ENCODE measurements around the gene SH3GL3. TPM values are rescaled to one million over a fixed set of nuclear protein-coding genes. Genes with fewer than 3 reads are reported as not detected.

Gene SH3GL3
- total and polyA plus RNA-seq, 12 donors: 0.24 to 1.7 (median 1.2) TPM; not detected in 6

DNA sequence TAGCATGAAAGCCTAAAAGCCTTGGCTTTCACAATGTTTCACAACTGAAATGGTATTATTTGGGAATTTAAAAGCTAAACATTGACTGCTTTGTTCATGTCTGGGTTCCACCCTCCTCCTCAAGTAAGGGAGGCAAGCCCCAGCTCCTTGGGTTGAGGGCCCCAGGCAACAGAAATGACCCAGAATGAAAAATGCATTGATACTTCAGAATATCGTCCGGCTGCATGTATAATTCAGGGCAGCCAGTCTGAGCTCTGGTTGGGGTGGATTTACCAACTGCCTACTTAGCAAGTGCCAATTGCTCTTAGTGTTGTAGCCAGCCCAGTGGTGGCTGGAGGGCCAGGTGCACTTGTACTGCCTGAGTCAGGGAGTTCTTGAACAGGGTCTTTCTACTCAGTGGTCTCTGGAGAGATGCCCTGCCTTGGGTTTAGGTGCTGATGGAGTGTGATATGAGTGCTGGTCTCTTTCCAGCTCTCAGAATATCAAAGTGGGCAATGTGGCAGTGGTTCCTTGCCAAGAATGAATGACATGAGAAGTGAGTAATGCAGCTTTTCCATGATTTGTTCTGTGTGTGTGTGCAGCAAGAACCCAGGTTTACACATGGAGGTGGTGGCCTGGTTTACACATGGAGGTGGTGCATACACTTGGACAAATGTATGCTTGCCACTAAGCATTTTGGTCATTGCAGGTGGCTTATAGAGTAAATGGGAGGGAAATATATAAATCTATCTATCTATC lies 165.9 kb downstream of the SH3GL3 start:
- no peak for DNase-seq
- H3K4me3 ChIP-seq: no peak overlapping the region
- no peaks in the 10 kb centered on the region for H3K9me3 ChIP-seq (replicated peaks in 1 of 3)
- no peaks in the 10 kb centered on the region for H3K4me1 ChIP-seq (replicated peaks in 1 of 2)
- 84 to 94% (median 92%) methylated on average over 2 of the region's 2 CpGs for WGBS, 4 donors
- no peak overlapping the region for H3K27ac ChIP-seq
- H3K27me3 ChIP-seq: no peaks in the 10 kb centered on the region
- intact Hi-C loops (cut with DNase I): no loop called here
- TF ChIP-seq, protein P1, sequence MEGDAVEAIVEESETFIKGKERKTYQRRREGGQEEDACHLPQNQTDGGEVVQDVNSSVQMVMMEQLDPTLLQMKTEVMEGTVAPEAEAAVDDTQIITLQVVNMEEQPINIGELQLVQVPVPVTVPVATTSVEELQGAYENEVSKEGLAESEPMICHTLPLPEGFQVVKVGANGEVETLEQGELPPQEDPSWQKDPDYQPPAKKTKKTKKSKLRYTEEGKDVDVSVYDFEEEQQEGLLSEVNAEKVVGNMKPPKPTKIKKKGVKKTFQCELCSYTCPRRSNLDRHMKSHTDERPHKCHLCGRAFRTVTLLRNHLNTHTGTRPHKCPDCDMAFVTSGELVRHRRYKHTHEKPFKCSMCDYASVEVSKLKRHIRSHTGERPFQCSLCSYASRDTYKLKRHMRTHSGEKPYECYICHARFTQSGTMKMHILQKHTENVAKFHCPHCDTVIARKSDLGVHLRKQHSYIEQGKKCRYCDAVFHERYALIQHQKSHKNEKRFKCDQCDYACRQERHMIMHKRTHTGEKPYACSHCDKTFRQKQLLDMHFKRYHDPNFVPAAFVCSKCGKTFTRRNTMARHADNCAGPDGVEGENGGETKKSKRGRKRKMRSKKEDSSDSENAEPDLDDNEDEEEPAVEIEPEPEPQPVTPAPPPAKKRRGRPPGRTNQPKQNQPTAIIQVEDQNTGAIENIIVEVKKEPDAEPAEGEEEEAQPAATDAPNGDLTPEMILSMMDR (IDR thresholded peaks at IDR 0.05): no peak
- no peak for TF ChIP-seq POLR2A (IDR thresholded peaks at IDR 0.05)
- no peaks in the 10 kb centered on the region for H3K36me3 ChIP-seq (replicated peaks in 1 of 2)

DNA sequence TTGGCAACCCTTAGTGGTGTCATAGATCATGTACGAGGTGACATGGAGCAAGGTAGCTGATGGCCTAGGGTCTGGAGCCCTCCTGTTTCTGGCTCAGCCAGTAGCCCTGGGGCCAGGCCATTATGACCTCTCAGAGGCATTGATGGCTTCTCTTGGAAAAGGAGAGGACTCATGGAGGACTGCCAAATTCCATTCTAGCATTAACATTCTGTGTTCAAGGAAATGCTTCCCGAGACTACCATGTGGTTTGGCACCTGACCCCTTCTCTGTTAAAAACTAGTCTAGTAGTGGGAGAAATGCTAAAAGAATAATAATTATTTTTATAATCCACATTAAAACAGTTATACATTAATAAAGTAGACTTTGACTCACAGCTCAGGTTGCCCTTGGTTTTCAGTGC lies 166.6 kb downstream of the SH3GL3 start:
- DNase-seq: no peak
- WGBS, 4 donors: 47 to 60% (median 53%) methylated on average over 2 of the region's 2 CpGs
- Histone ChIP-seq H3K4me1 (replicated peaks in 1 of 2) (no peaks in the 10 kb centered on the region), H3K27me3 (no peaks in the 10 kb centered on the region), H3K27ac (no peak overlapping the region), H3K36me3 (replicated peaks in 1 of 2) (no peaks in the 10 kb centered on the region), H3K9me3 (replicated peaks in 1 of 3) (no peaks in the 10 kb centered on the region), H3K4me3 (no peak overlapping the region)
- TF ChIP-seq, protein P1 (IDR thresholded peaks at IDR 0.05): no peak
- intact Hi-C loops (cut with DNase I): no loop called here

DNA sequence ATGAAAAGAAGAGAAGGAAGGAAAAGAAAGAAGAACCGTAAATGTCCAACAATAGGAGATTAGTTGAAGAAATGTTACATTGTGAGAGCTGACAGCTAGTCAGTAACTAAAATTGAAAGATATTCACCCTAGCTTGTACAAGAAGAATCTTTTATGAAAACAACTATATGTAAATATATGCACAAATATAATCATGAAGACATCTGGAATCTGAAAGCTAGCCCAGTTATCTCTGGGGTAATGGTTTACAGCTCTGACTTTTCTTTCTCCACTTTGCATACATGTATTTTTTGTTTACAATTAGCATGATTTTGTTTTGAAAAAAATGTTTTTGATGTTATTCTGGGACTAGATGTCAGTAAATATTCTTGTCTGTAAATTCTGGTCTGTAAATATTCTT lies 169.7 kb downstream of the SH3GL3 start:
- TF ChIP-seq, protein P1 (IDR thresholded peaks at IDR 0.05): no peak
- Histone ChIP-seq H3K4me3 (no peak overlapping the region), H3K27ac (no peak overlapping the region), H3K9me3 (replicated peaks in 1 of 3) (no peaks in the 10 kb centered on the region), H3K36me3 (replicated peaks in 1 of 2) (no peaks in the 10 kb centered on the region), H3K27me3 (no peaks in the 10 kb centered on the region), H3K4me1 (replicated peaks in 1 of 2) (no peaks in the 10 kb centered on the region)
- WGBS, 4 donors: 71 to 84% (median 76%) methylated on average over 1 of the region's 1 CpG
- DNase-seq: no peak
- intact Hi-C loops (cut with DNase I): no loop called here

DNA sequence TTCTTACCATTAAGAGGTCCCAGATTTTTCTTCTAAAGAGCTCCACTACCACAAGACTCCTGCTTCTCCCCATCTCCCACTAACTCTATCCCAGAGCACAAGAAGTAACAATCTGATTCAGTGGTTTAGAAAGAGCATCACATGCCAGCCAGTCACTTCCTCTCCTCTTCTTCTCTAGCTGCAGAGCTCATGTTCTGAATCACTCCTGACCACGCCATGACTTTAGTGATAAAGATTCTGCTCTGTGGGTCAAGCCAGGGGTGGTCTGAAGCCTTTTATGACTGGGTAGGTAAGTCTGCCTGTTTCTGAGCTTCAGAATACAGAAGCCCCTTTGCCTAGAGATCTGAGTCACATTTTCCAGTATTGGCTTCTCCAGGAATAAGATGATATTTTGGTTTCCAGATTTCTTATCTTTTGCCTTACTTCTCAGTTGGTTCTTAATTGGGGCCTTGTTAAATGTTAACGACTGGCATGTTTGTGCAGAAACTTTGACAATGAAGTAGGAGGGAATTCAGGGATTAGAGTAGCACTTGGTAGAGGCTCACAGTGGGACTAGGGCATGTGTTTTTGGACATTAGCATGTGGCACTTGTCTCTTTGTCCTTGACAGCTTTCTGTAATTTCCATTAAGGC lies 179.1 kb downstream of the SH3GL3 start:
- Histone ChIP-seq H3K4me3 (no peak overlapping the region), H3K36me3 (replicated peaks in 1 of 2) (no peaks in the 10 kb centered on the region), H3K4me1 (replicated peaks in 1 of 2) (no peaks in the 10 kb centered on the region), H3K27ac (no peak overlapping the region), H3K9me3 (replicated peaks in 1 of 3) (no peaks in the 10 kb centered on the region), H3K27me3 (no peaks in the 10 kb centered on the region)
- TF ChIP-seq, protein P1 (IDR thresholded peaks at IDR 0.05): no peak
- no peak for TF ChIP-seq POLR2A (IDR thresholded peaks at IDR 0.05)
- intact Hi-C loops (cut with DNase I): no loop called here
- no peak for DNase-seq
- WGBS, 4 donors: 63 to 82% (median 73%) methylated on average over 2 of the region's 2 CpGs

All from adrenal gland (tissue), 12 donors.